Parathyroid adenoma (tissue), 2 donors: ENCODE measurements around the gene CAMK1D.

Source experiments
- H2AFZ ChIP-seq: fragments of 300-600 bp; sonication (generic); one replicate; pipeline ENCODE4 v1.7.0; 2017; ENCODE audit warnings: antibody characterized with exemption, mild to moderate bottlenecking
- H3K27ac ChIP-seq: fragments of 300-600 bp; sonication (generic); one replicate; pipeline ENCODE4 v1.7.0; 2017
- H3K27me3 ChIP-seq: fragments of 300-600 bp; sonication (generic); one replicate; pipeline ENCODE4 v1.7.0; 2017; ENCODE audit warnings: low read length; ENCODE audit not compliant: control insufficient read depth, insufficient read depth
- H3K36me3 ChIP-seq: fragments of 300-600 bp; sonication (generic); one replicate; pipeline ENCODE4 v1.7.0; 2017; ENCODE audit warnings: low read length; ENCODE audit not compliant: control insufficient read depth, insufficient read depth
- H3K4me1 ChIP-seq: fragments of 300-600 bp; sonication (generic); one replicate; pipeline ENCODE4 v1.7.0; 2017; ENCODE audit warnings: control low read depth
- H3K4me2 ChIP-seq: fragments of 300-600 bp; sonication (generic); one replicate; pipeline ENCODE4 v1.7.0; 2017; ENCODE audit warnings: low read length
- H3K4me3 ChIP-seq: fragments of 300-600 bp; sonication (generic); one replicate; pipeline ENCODE4 v1.7.0; 2017; ENCODE audit warnings: low read depth, low read length
- H3K79me2 ChIP-seq: fragments of 300-600 bp; sonication (generic); one replicate; pipeline ENCODE4 v1.7.0; 2017; ENCODE audit warnings: control low read depth
- H3K9ac ChIP-seq: fragments of 300-600 bp; sonication (generic); one replicate; pipeline ENCODE4 v1.7.0; 2017; ENCODE audit warnings: mild to moderate bottlenecking
- H3K9me3 ChIP-seq: fragments of 300-600 bp; sonication (generic); one replicate; pipeline ENCODE4 v1.7.0; 2017; ENCODE audit warnings: low read length; ENCODE audit not compliant: control insufficient read depth
- CTCF ChIP-seq: fragments of 300-600 bp; sonication (generic); IDR thresholded peaks from one replicate; pipeline ENCODE4 v1.7.0; 2017; ENCODE audit warnings: antibody characterized with exemption, mild to moderate bottlenecking
- donor health status: primary hyperparathyroidism.

The CAMK1D gene

GRCh38 chr10:12314836-12315235, 34.5 kb upstream of the CAMK1D start:
- no peak overlapping the region for H2AFZ ChIP-seq
- H3K27me3 ChIP-seq = no peaks in the 10 kb centered on the region
- no peak for TF ChIP-seq CTCF
- H3K4me2 ChIP-seq = no peak overlapping the region
- H3K9ac ChIP-seq = no peak overlapping the region
- H3K4me1 ChIP-seq = no peaks in the 10 kb centered on the region
- H3K9me3 ChIP-seq = no peaks in the 10 kb centered on the region
- H3K79me2 ChIP-seq = no peaks in the 10 kb centered on the region
- no peaks in the 10 kb centered on the region for H3K36me3 ChIP-seq
- H3K27ac ChIP-seq = no peak overlapping the region
- no peak overlapping the region for H3K4me3 ChIP-seq

- Histone ChIP-seq H3K9me3 (no peaks in the 10 kb centered on the region), H3K36me3 (no peaks in the 10 kb centered on the region), H3K9ac (no peak overlapping the region), H3K27me3 (no peaks in the 10 kb centered on the region), H3K4me1 (no peaks in the 10 kb centered on the region), H3K4me2 (no peak overlapping the region), H2AFZ (no peak overlapping the region), H3K79me2 (no peaks in the 10 kb centered on the region), H3K27ac (no peak overlapping the region), H3K4me3 (no peak overlapping the region)
- TF ChIP-seq CTCF = no peak
Observed at GRCh38 chr10:12319076-12319475, 30.3 kb upstream of the CAMK1D start.

GRCh38 chr10:12320892-12321291, 28.5 kb upstream of the CAMK1D start:
- Histone ChIP-seq H3K4me1 (no peaks in the 10 kb centered on the region), H3K27ac (no peak overlapping the region), H3K79me2 (no peaks in the 10 kb centered on the region), H3K4me2 (no peak overlapping the region), H3K9me3 (no peaks in the 10 kb centered on the region), H3K9ac (no peak overlapping the region), H2AFZ (no peak overlapping the region), H3K27me3 (no peaks in the 10 kb centered on the region), H3K36me3 (no peaks in the 10 kb centered on the region), H3K4me3 (no peak overlapping the region)
- no peak for TF ChIP-seq CTCF

GRCh38 chr10:12321641-12322040, 27.7 kb upstream of the CAMK1D start:
- H3K4me3 ChIP-seq = no peak overlapping the region
- no peak overlapping the region for H3K4me2 ChIP-seq
- no peak overlapping the region for H3K27ac ChIP-seq
- H3K4me1 ChIP-seq = no peaks in the 10 kb centered on the region
- no peak overlapping the region for H3K9ac ChIP-seq
- no peak overlapping the region for H2AFZ ChIP-seq
- no peaks in the 10 kb centered on the region for H3K36me3 ChIP-seq
- no peak for TF ChIP-seq CTCF
- no peaks in the 10 kb centered on the region for H3K27me3 ChIP-seq
- H3K9me3 ChIP-seq = no peaks in the 10 kb centered on the region
- H3K79me2 ChIP-seq = no peaks in the 10 kb centered on the region

GRCh38 chr10:12322583-12323131, 26.7 kb upstream of the CAMK1D start:
- no peak for TF ChIP-seq CTCF
- Histone ChIP-seq H3K79me2 (no peaks in the 10 kb centered on the region), H3K27ac (no peak overlapping the region), H3K9me3 (no peaks in the 10 kb centered on the region), H2AFZ (no peak overlapping the region), H3K4me3 (no peak overlapping the region), H3K27me3 (no peaks in the 10 kb centered on the region), H3K36me3 (no peaks in the 10 kb centered on the region), H3K9ac (no peak overlapping the region), H3K4me2 (no peak overlapping the region), H3K4me1 (no peaks in the 10 kb centered on the region)
